K562 (cell line): ENCODE results near the gene UBLCP1. TPM values are rescaled to one million over a fixed set of nuclear protein-coding genes. Genes with fewer than 3 reads are reported as not detected.

Source experiments
- ATAC-seq: fragments of 200-7000 bp; cut with Tn5 transposase; 3 replicates; pipeline ENCODE4 v1.9.1; 2020; ENCODE audit warnings: moderate library complexity
- BruUV-seq: library from RNA; stranded (reverse); fragments of 400-500 nt; replicated peaks from 2 replicates; lab custom pipeline; 2021; lab: Mats Ljungman, UMichigan
- CTCF ChIA-PET: fragments of 300-600 bp; formaldehyde crosslinking; extraction: SDS; loops from one replicate; lab custom pipeline; 2021; ENCODE audit warnings: low intra/inter-chr PET ratio; lab: Yijun Ruan, JAX
- POLR2A ChIA-PET: fragments of 300-600, 350-650 bp; sonication (Branson Sonifier 250); formaldehyde crosslinking; extraction: SDS; loops from one replicate; lab custom pipeline; 2021; ENCODE audit warnings: antibody characterized with exemption, inconsistent platforms; lab: Yijun Ruan, JAX
- DNase-seq, 4 experiments: peaks; one replicate each; pipeline versions ENCODE4 v3.0.0 to v3.0.0-alpha.2; 2011 to 2018; ENCODE audit warnings: low spot score in 3 of 4, mixed read lengths in 3 of 4; ENCODE audit errors: extremely low read depth in 1 of 4
- FAIRE-seq: peaks from 2 replicates; lab custom pipeline; 2011; peaks lifted over from hg19 to GRCh38; lab: Jason Lieb, UNC
- H2AFZ ChIP-seq: 2 replicates; pipeline ENCODE4 v1.6.0; 2011; ENCODE audit warnings: low read depth, low read length, control low read depth, inconsistent platforms
- H3K27ac ChIP-seq: fragments of 200-600 bp; 3 replicates; pipeline ENCODE4 v1.8.0; 2011; ENCODE audit warnings: low read depth, mild to moderate bottlenecking, control low read depth, inconsistent platforms, low read length, moderate library complexity, mixed read lengths; ENCODE audit errors: extremely low read depth
- H3K27me3 ChIP-seq, 2 experiments: fragments of 300-600 bp in 1 of 2; 2 replicates in 1 of 2; 3 replicates in 1 of 2; pipeline versions ENCODE4 v1.6.0 to v1.8.0; 2011; ENCODE audit warnings: inconsistent platforms in 2 of 2, low read length in 2 of 2, mild to moderate bottlenecking in 1 of 2, mixed read lengths in 1 of 2, moderate library complexity in 1 of 2; ENCODE audit not compliant: control insufficient read depth in 2 of 2, insufficient read depth in 2 of 2
- H3K36me3 ChIP-seq: fragments of 300-600 bp; 3 replicates; pipeline ENCODE4 v1.8.0; 2011; ENCODE audit warnings: mild to moderate bottlenecking, low read length, inconsistent platforms; ENCODE audit not compliant: control insufficient read depth, insufficient read depth
- H3K4me1 ChIP-seq, 2 experiments: fragments of 200-600 bp in 1 of 2; replicated peaks in 1 of 2; 2 replicates in 1 of 2; 3 replicates in 1 of 2; pipeline versions ENCODE4 v1.5.1 to v1.8.0; 2011; ENCODE audit warnings: inconsistent platforms in 2 of 2, low read length in 2 of 2, mild to moderate bottlenecking in 1 of 2, mixed read lengths in 1 of 2, moderate library complexity in 1 of 2; ENCODE audit not compliant: control insufficient read depth in 2 of 2, insufficient read depth in 2 of 2
- H3K4me2 ChIP-seq: 2 replicates; pipeline ENCODE4 v1.6.1; 2011; ENCODE audit warnings: low read length, control low read depth, inconsistent platforms, mixed read lengths; ENCODE audit not compliant: insufficient read depth
- H3K4me3 ChIP-seq: fragments of 200-600 bp; sonication (generic), shearing (Covaris generic); 2 replicates; pipeline ENCODE4 v1.5.1; 2016; ENCODE audit warnings: control low read depth, inconsistent platforms
- H3K79me2 ChIP-seq: fragments of 200-600 bp; 3 replicates; pipeline ENCODE4 v1.8.0; 2011; ENCODE audit warnings: low read length, inconsistent platforms; ENCODE audit not compliant: control insufficient read depth, insufficient read depth
- H3K9ac ChIP-seq, 2 experiments: 2 replicates each; pipeline versions ENCODE4 v1.6.0 to v1.6.1; 2011; ENCODE audit warnings: low read depth in 2 of 2, low read length in 2 of 2, control low read depth in 1 of 2, inconsistent platforms in 1 of 2, mild to moderate bottlenecking in 1 of 2, mixed read lengths in 1 of 2; ENCODE audit not compliant: insufficient read depth in 1 of 2
- H3K9me1 ChIP-seq: one replicate; pipeline ENCODE4 v1.6.0; 2011; ENCODE audit warnings: inconsistent platforms, mild to moderate bottlenecking, low read length, moderate library complexity; ENCODE audit not compliant: control insufficient read depth, insufficient read depth
- H3K9me3 ChIP-seq: replicated peaks from 2 replicates; pipeline ENCODE4 v1.5.1; 2011; ENCODE audit warnings: low read depth, low read length, inconsistent platforms; ENCODE audit not compliant: control insufficient read depth, insufficient read depth
- H4K20me1 ChIP-seq: replicated peaks from 2 replicates; pipeline ENCODE4 v1.6.1; 2011; ENCODE audit warnings: low read length, inconsistent platforms, mixed read lengths; ENCODE audit not compliant: control insufficient read depth, insufficient read depth
- ARID1B ChIP-seq: fragments of 450-650 bp; IDR thresholded peaks from 2 replicates; pipeline ENCODE4 v1.6.1; 2016; ENCODE audit warnings: antibody characterized with exemption, mild to moderate bottlenecking, inconsistent platforms
- CC2D1A ChIP-seq: fragments of 450-650 bp; IDR thresholded peaks from 2 replicates; pipeline ENCODE4 v1.6.1; 2017; ENCODE audit warnings: mild to moderate bottlenecking
- CEBPG ChIP-seq, 3 experiments: fragments of 200-800 bp in 1 of 3; sonication (Bioruptor generic) in 1 of 3; sonication (generic) in 1 of 3; formaldehyde crosslinking in 1 of 3; IDR thresholded peaks in 2 of 3; conservative IDR thresholded peaks in 1 of 3; 2 replicates each; pipeline versions ENCODE4 v1.6.1 to v1.8.0; 2016 to 2022; ENCODE audit warnings: missing compliant biosample characterization in 2 of 3, missing genetic modification characterization in 2 of 3, mild to moderate bottlenecking in 1 of 3, missing genetic modification reagents in 1 of 3
- ERF ChIP-seq: fragments of 450-650 bp; formaldehyde crosslinking; IDR thresholded peaks from 2 replicates; pipeline ENCODE4 v1.4.0; 2020; ENCODE audit warnings: mild to moderate bottlenecking, mixed read lengths
- FOSL1 ChIP-seq: fragments of 200-800 bp; sonication (Bioruptor generic); conservative IDR thresholded peaks from 2 replicates; pipeline ENCODE4 v1.6.1; 2016; ENCODE audit warnings: missing genetic modification characterization, missing compliant biosample characterization
- FOXA3 ChIP-seq, 2 experiments: fragments of 450-650 bp in 1 of 2; sonication (generic) in 1 of 2; formaldehyde crosslinking; IDR thresholded peaks in 1 of 2; conservative IDR thresholded peaks in 1 of 2; 2 replicates each; pipeline versions ENCODE4 v1.4.0 to v1.8.0; 2020 to 2022; ENCODE audit warnings: mild to moderate bottlenecking in 2 of 2, missing genetic modification reagents in 1 of 2
- MEIS2 ChIP-seq: fragments of 450-650 bp; IDR thresholded peaks from 2 replicates; pipeline ENCODE4 v1.6.1; 2014; ENCODE audit warnings: mild to moderate bottlenecking; ENCODE audit not compliant: partially characterized antibody
- PREB ChIP-seq: sonication (generic); formaldehyde crosslinking; IDR thresholded peaks from 2 replicates; pipeline ENCODE4 v1.8.1; 2023; ENCODE audit warnings: mild to moderate bottlenecking, missing genetic modification reagents
- RCOR1 ChIP-seq, 2 experiments: IDR thresholded peaks; 2 replicates each; pipeline ENCODE4 v1.6.1; 2012; ENCODE audit warnings: low read depth in 2 of 2, low read length in 2 of 2, borderline replicate concordance in 1 of 2, improper control_type of control experiment in 1 of 2
- RUNX1 ChIP-seq: sonication (generic); IDR thresholded peaks from 2 replicates; pipeline ENCODE4 v1.6.1; 2016; ENCODE audit warnings: antibody characterized with exemption, low read depth
- TEAD4 ChIP-seq, 2 experiments: sonication (generic) in 1 of 2; formaldehyde crosslinking in 1 of 2; IDR thresholded peaks; 2 replicates each; pipeline versions ENCODE4 v1.6.1 to v1.8.0; 2012 to 2022; ENCODE audit warnings: borderline replicate concordance in 1 of 2, inconsistent platforms in 1 of 2, low read length in 1 of 2, mild to moderate bottlenecking in 1 of 2, missing genetic modification reagents in 1 of 2
- VEZF1 ChIP-seq: fragments of 200-800 bp; sonication (Bioruptor generic); IDR thresholded peaks from 2 replicates; pipeline ENCODE4 v1.6.1; 2017; ENCODE audit warnings: missing genetic modification characterization, missing compliant biosample characterization
- WGBS: fragments of 100-300 bp; shearing (Covaris generic); methylation state at CpG from one replicate; pipeline ENCODE4 v1.1.6; 2016; ENCODE audit warnings: low coverage, mixed read lengths; ENCODE audit not compliant: insufficient coverage; ENCODE audit errors: missing lambda C conversion rate; 5-methylcytosine and 5-hydroxymethylcytosine counted together
- in situ Hi-C: fragments of 300-500 bp; cut with MboI; formaldehyde crosslinking; loops from 4 replicates; pipeline ENCODE4 v1.15.0; 2018; ENCODE audit warnings: inconsistent platforms, mixed read lengths
- intact Hi-C: fragments of 100-400 bp; cut with micrococcal nuclease; formaldehyde crosslinking; loops from 2 replicates; pipeline ENCODE4 v1.14.2; 2022
- polyA plus RNA-seq, 8 experiments: library from polyadenylated mRNA; depleted of rRNA in 4 of 8; stranded (reverse) in 5 of 8; unstranded in 3 of 8; fragments of >200 nt; fragmentation: Nextera tagmentation in 2 of 8; fragmentation: Illumina TruSeq in 1 of 8; extraction: Ambion mirVana in 2 of 8; extraction: Trizol in 1 of 8; gene quantifications; 2 replicates each; pipeline versions ENCODE4 v1.2.1 to v1.2.3, GENCODE V29; 2011 to 2014; ENCODE audit warnings: inconsistent platforms in 1 of 8, missing spikeins in 1 of 8
- total RNA-seq, 7 experiments: library from RNA; depleted of rRNA in 6 of 7; stranded (reverse); fragments of >200 nt in 6 of 7; fragmentation: Illumina TruSeq in 2 of 7; extraction: Trizol in 2 of 7; gene quantifications; 2 replicates each; pipeline versions ENCODE4 v1.2.1 to v1.2.3, GENCODE V29; 2011 to 2021; ENCODE audit warnings: low replicate concordance in 1 of 7
- TF ChIP-seq, protein P1 (sequence below), 2 experiments: fragments of 450-650 bp in 1 of 2; sonication (generic) in 1 of 2; formaldehyde crosslinking in 1 of 2; IDR thresholded peaks in 1 of 2; conservative IDR thresholded peaks in 1 of 2; 2 replicates each; pipeline versions ENCODE4 v1.6.1 to v1.8.1; 2016 to 2023; ENCODE audit warnings: mild to moderate bottlenecking in 2 of 2, moderate library complexity in 2 of 2, inconsistent platforms in 1 of 2, missing genetic modification reagents in 1 of 2

Gene UBLCP1
- total and polyA plus RNA-seq, 9 of the 15 experiments (the other 6 are each of a cell fraction or from before 2014, with no cell fraction given): 18.8 to 39.8 (median 30.2) TPM

GRCh38 chr5:159240301-159240870 is 22.7 kb upstream of the UBLCP1 start:
- intact Hi-C loops (no loop called here), in situ Hi-C loops (no loop called here)
- Histone ChIP-seq H3K4me2 (peak overlapping the region; percentile 36; the same call in 1 of the 2 replicates), H3K36me3 (no peaks in the 10 kb centered on the region), H3K9me3 (no peaks in the 10 kb centered on the region), H2AFZ (peak overlapping the region; percentile 57), H3K27me3 (no peaks in the 10 kb centered on the region), H3K4me3 (no peak overlapping the region), H3K27ac (peak overlapping the region; percentile 64; the same call in 2 of the 3 replicates), H3K4me1 (peaks cover 0 to 9% of the 10 kb centered on the region in 2 experiments; a peak in 3 of 5 replicates), H3K79me2 (no peaks in the 10 kb centered on the region), H3K9ac (no peak overlapping the region), H3K9me1 (no peaks in the 10 kb centered on the region), H4K20me1 (no peaks in the 10 kb centered on the region)
- BruUV-seq: no TSS peak
- DNase-seq (peak in 2 of 4 experiments; percentile 30 to 49), FAIRE-seq (peak; percentile 69), ATAC-seq (peak; percentile 79)
- ChIA-PET POLR2A (interaction anchor here (0.6 to 1.4 kb wide), 4 partner anchors 9 to 97 kb away, joined by 3 to 4 read pairs (median 4); no protein-coding TSS in a partner anchor), CTCF (no interaction called here)
- 8% methylated on average over 4 of the region's 4 CpGs for WGBS
- TF ChIP-seq PREB (CRISPR knock-in tag) (0 out of 2 replicates have a peak, but pooled peaks have one; percentile 38), MEIS2 (peak; percentile 42), TEAD4 (IDR thresholded peaks at IDR 0.05; ENCODE audit: low read length) (peak; percentile 24; the same call in 1 of the 2 replicates), TEAD4 (CRISPR knock-in tag; IDR thresholded peaks at IDR 0.05; ENCODE audit: borderline replicate concordance) (no peak), FOSL1 (tag) (peak; percentile 98), ARID1B (peak; percentile 64; the same call in 1 of the 2 replicates), CEBPG (CRISPR knock-in tag; IDR thresholded peaks at IDR 0.05) (no peak), CEBPG (tag; conservative IDR thresholded peaks at IDR 0.05 in 1 of 2, IDR thresholded peaks at IDR 0.05 in 1 of 2) (peak; percentile 58 to 64; a peak in 3 of 4 replicates), ERF (CRISPR knock-in tag) (no peak), FOXA3 (CRISPR knock-in tag; conservative IDR thresholded peaks at IDR 0.05 in 1 of 2, IDR thresholded peaks at IDR 0.05 in 1 of 2) (0 out of 4 replicates have a peak, but pooled peaks of 1 of the 2 experiments have one; percentile 37), CC2D1A (no peak), VEZF1 (peak; percentile 35; the same call in 1 of the 2 replicates), RUNX1 (no peak), RCOR1 (IDR thresholded peaks at IDR 0.05; ENCODE audit: borderline replicate concordance in 1 of 2, low read depth in 2 of 2, low read length in 2 of 2) (peak in 1 of 2 experiments; percentile 83; a peak in 1 of 4 replicates)
- TF ChIP-seq, protein P1, sequence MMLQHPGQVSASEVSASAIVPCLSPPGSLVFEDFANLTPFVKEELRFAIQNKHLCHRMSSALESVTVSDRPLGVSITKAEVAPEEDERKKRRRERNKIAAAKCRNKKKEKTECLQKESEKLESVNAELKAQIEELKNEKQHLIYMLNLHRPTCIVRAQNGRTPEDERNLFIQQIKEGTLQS (IDR thresholded peaks at IDR 0.05): peak; percentile 91
- TF ChIP-seq, protein P1 (CRISPR knock-in tag; conservative IDR thresholded peaks at IDR 0.05): no peak
